Measurements from ENCODE around the gene FAM234B.
A peak's percentile ranks its signal among the peaks of the same experiment; 100 is the strongest.
"Not testable (repeated sequence)": the region's sequence is repeated elsewhere in the genome, so short reads cannot be mapped to it uniquely, and the experiment has no call there.

The FAM234B gene

GRCh38 chr12:13022851-13023271, 21.3 kb upstream of the FAM234B start:
- DNase-seq = no peak

GRCh38 chr12:13023811-13024530, 20.2 kb upstream of the FAM234B start:
- DNase-seq = no peak

GRCh38 chr12:13024531-13024916, 19.7 kb upstream of the FAM234B start:
- no peak for DNase-seq

- no peak for DNase-seq
These were observed 17.9 kb upstream of the FAM234B start for GRCh38 chr12:13026286-13026685.

GRCh38 chr12:13027032-13027431, 17.1 kb upstream of the FAM234B start:
- DNase-seq = no peak

- DNase-seq = no peak
These were observed 16.7 kb upstream of the FAM234B start for GRCh38 chr12:13027508-13027907.

GRCh38 chr12:13028825-13029570, 15.2 kb upstream of the FAM234B start:
- no peak for DNase-seq

- DNase-seq = no peak
These were observed 13.5 kb upstream of the FAM234B start for GRCh38 chr12:13030541-13031291.

GRCh38 chr12:13032164-13032563, 12.0 kb upstream of the FAM234B start:
- no peak for DNase-seq

- DNase-seq = no peak
These were observed 10.7 kb upstream of the FAM234B start for GRCh38 chr12:13033476-13033875.

GRCh38 chr12:13035335-13035734, 8.8 kb upstream of the FAM234B start:
- DNase-seq = not testable (repeated sequence)

- no peak for DNase-seq
These were observed 7.3 kb upstream of the FAM234B start for GRCh38 chr12:13036881-13037280.

GRCh38 chr12:13038491-13039161, 5.6 kb upstream of the FAM234B start:
- no peak for DNase-seq

- peak; percentile 32 for DNase-seq
These were observed 4.7 kb upstream of the FAM234B start for GRCh38 chr12:13039328-13039956.

- DNase-seq = no peak
These were observed 3.0 kb upstream of the FAM234B start for GRCh38 chr12:13041224-13041623.

GRCh38 chr12:13042666-13043230, 1.4 kb upstream of the FAM234B start:
- DNase-seq = no peak

GRCh38 chr12:13044906-13045299, 722 bp downstream of the FAM234B start:
- DNase-seq = no peak

- no peak for DNase-seq
These were observed 1.6 kb downstream of the FAM234B start for GRCh38 chr12:13045816-13046215.

GRCh38 chr12:13046964-13047363, 2.8 kb downstream of the FAM234B start:
- DNase-seq = no peak

GRCh38 chr12:13049816-13050215, 5.6 kb downstream of the FAM234B start:
- no peak for DNase-seq

- DNase-seq = no peak
These were observed 8.2 kb downstream of the FAM234B start for GRCh38 chr12:13052421-13052820.

GRCh38 chr12:13053617-13054016, 9.4 kb downstream of the FAM234B start:
- DNase-seq = not testable (repeated sequence)

Data from right kidney (tissue), 1 donor.